ENCODE measurements around the gene CCDC40.

DNA sequence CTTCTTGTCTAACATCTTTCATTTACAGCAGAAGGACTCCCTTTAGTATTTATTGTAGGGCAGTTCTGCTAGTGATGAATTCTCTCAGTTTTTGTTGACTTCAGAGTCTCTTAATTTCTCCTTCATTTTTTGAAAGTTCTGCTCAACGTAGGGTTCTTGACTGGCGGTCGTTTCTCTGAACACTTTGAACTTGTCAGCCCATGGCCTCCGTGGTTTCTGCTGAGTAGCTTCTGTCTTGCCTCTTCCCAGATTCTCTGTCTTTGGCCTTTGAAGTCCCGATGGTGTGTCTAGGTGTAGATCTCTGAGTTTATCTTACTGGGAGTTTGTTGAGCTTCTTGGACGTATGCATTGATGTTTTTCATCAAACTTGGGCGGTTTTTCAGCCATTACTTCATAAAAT lies 78.3 kb downstream of the CCDC40 start:
- TF ChIP-seq, protein P1, sequence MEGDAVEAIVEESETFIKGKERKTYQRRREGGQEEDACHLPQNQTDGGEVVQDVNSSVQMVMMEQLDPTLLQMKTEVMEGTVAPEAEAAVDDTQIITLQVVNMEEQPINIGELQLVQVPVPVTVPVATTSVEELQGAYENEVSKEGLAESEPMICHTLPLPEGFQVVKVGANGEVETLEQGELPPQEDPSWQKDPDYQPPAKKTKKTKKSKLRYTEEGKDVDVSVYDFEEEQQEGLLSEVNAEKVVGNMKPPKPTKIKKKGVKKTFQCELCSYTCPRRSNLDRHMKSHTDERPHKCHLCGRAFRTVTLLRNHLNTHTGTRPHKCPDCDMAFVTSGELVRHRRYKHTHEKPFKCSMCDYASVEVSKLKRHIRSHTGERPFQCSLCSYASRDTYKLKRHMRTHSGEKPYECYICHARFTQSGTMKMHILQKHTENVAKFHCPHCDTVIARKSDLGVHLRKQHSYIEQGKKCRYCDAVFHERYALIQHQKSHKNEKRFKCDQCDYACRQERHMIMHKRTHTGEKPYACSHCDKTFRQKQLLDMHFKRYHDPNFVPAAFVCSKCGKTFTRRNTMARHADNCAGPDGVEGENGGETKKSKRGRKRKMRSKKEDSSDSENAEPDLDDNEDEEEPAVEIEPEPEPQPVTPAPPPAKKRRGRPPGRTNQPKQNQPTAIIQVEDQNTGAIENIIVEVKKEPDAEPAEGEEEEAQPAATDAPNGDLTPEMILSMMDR (conservative IDR thresholded peaks at IDR 0.05; ENCODE audit: low read length): no peak
- TF ChIP-seq EZH2phosphoT487 (IDR thresholded peaks at IDR 0.05; ENCODE audit: borderline replicate concordance, low read depth, low read length): no peak
